GM21367 (cell line): ENCODE results near the gene SYN1.
"Not testable (repeated sequence)": the region's sequence is repeated elsewhere in the genome, so short reads cannot be mapped to it uniquely, and the experiment has no call there.

Experiments
- ATAC-seq: cut with Tn5 transposase; IDR thresholded peaks from one replicate; pipeline ENCODE4 v1.9.1; 2021; ENCODE audit not compliant: unreplicated experiment

SYN1 gene

GRCh38 chrX:47603125-47603524 lies 16.5 kb downstream of the SYN1 start:
- not testable (repeated sequence) for ATAC-seq

- ATAC-seq = no peak
These were observed 22.4 kb downstream of the SYN1 start for GRCh38 chrX:47597222-47597621.

- no peak for ATAC-seq
These were observed 23.4 kb downstream of the SYN1 start for GRCh38 chrX:47596256-47596655.

GRCh38 chrX:47595716-47596251 lies 23.9 kb downstream of the SYN1 start:
- no peak for ATAC-seq

GRCh38 chrX:47593522-47593921 lies 26.1 kb downstream of the SYN1 start:
- no peak for ATAC-seq

- ATAC-seq = no peak
These were observed 28.7 kb downstream of the SYN1 start for GRCh38 chrX:47590984-47591383.

- ATAC-seq = no peak
These were observed 31.5 kb downstream of the SYN1 start for GRCh38 chrX:47587906-47588735.

GRCh38 chrX:47587091-47587891 lies 32.4 kb downstream of the SYN1 start:
- no peak for ATAC-seq

- no peak for ATAC-seq
These were observed 33.4 kb downstream of the SYN1 start for GRCh38 chrX:47586043-47586787.

- ATAC-seq = no peak
These were observed 34.4 kb downstream of the SYN1 start for GRCh38 chrX:47585273-47585672.

- ATAC-seq = no peak
These were observed 34.9 kb downstream of the SYN1 start for GRCh38 chrX:47584714-47585113.

- no peak for ATAC-seq
These were observed 36.3 kb downstream of the SYN1 start for GRCh38 chrX:47583240-47583861.

GRCh38 chrX:47581731-47582647 lies 37.7 kb downstream of the SYN1 start, which contains the start of gene TIMP1:
TSS of gene TIMP1 (plus strand) at chrX:47582436. CDS start at chrX:47583416, 980 bp downstream.
- peak; percentile 77 for ATAC-seq

- no peak for ATAC-seq
These were observed 40.1 kb downstream of the SYN1 start for GRCh38 chrX:47579537-47579936.

GRCh38 chrX:47578692-47579091 lies 41.0 kb downstream of the SYN1 start:
- ATAC-seq = no peak

- ATAC-seq = no peak
These were observed 41.8 kb downstream of the SYN1 start for GRCh38 chrX:47577901-47578300.

- no peak for ATAC-seq
These were observed 42.2 kb downstream of the SYN1 start for GRCh38 chrX:47577424-47577823.

- no peak for ATAC-seq
These were observed 43.4 kb downstream of the SYN1 start for GRCh38 chrX:47576021-47576898.
